Endodermal cell (in vitro differentiated cells): ENCODE results near the gene CCDC85B. TPM values are rescaled to one million over a fixed set of nuclear protein-coding genes. Genes with fewer than 3 reads are reported as not detected.

Experiments
- DNase-seq: peaks from one replicate; pipeline ENCODE4 v3.0.0-alpha.2; 2017
- H3K27ac ChIP-seq: 2 replicates; pipeline ENCODE4 v1.5.1; 2013; ENCODE audit warnings: mild to moderate bottlenecking, low read depth, low read length, moderate library complexity
- H3K27me3 ChIP-seq: 2 replicates; pipeline ENCODE4 v1.6.1; 2013; ENCODE audit warnings: mild to moderate bottlenecking, low read length, moderate library complexity; ENCODE audit not compliant: insufficient read depth, control insufficient read depth, poor library complexity, severe bottlenecking
- H3K36me3 ChIP-seq: 2 replicates; pipeline ENCODE4 v1.7.0; 2013; ENCODE audit warnings: mild to moderate bottlenecking, low read length, moderate library complexity; ENCODE audit not compliant: control insufficient read depth, insufficient read depth
- H3K4me1 ChIP-seq: one replicate; pipeline ENCODE4 v1.7.0; 2013; ENCODE audit warnings: low read length; ENCODE audit not compliant: control insufficient read depth, insufficient read depth
- H3K4me3 ChIP-seq: 2 replicates; pipeline ENCODE4 v1.5.1; 2013; ENCODE audit warnings: mild to moderate bottlenecking, low read length, moderate library complexity
- H3K9ac ChIP-seq: 2 replicates; pipeline ENCODE4 v1.6.1; 2013; ENCODE audit warnings: mild to moderate bottlenecking, low read length, moderate library complexity; ENCODE audit not compliant: poor library complexity, severe bottlenecking; ENCODE audit errors: extremely low read depth
- H3K9me3 ChIP-seq: 2 replicates; pipeline ENCODE4 v1.6.1; 2013; ENCODE audit warnings: mild to moderate bottlenecking, low read length, moderate library complexity; ENCODE audit not compliant: control insufficient read depth
- H3K27ac Mint-ChIP-seq: 2 replicates; pipeline ENCODE4 v1.8.0; 2020; ENCODE audit warnings: mixed read lengths
- H3K27me3 Mint-ChIP-seq: 2 replicates; pipeline ENCODE4 v1.8.0; 2021; ENCODE audit warnings: mild to moderate bottlenecking, mixed read lengths; ENCODE audit not compliant: insufficient read depth
- H3K36me3 Mint-ChIP-seq: 2 replicates; pipeline ENCODE4 v1.8.0; 2020; ENCODE audit warnings: low read depth, mixed read lengths
- H3K4me1 Mint-ChIP-seq: 2 replicates; pipeline ENCODE4 v1.8.0; 2020; ENCODE audit warnings: mixed read lengths
- H3K4me3 Mint-ChIP-seq: 2 replicates; pipeline ENCODE4 v1.8.0; 2020; ENCODE audit warnings: mild to moderate bottlenecking, moderate library complexity, mixed read lengths
- H3K9me3 Mint-ChIP-seq: 2 replicates; pipeline ENCODE4 v1.8.0; 2020; ENCODE audit warnings: mild to moderate bottlenecking, mixed read lengths
- CTCF ChIP-seq: fragments of 200-600 bp; sonication (generic); conservative IDR thresholded peaks from 2 replicates; pipeline ENCODE4 v1.5.0; 2021; ENCODE audit warnings: antibody characterized with exemption, mild to moderate bottlenecking
- WGBS, 2 experiments: methylation state at CpG; one replicate each; pipeline versions ENCODE4 v1.1.5 to v1.1.7; 2013; ENCODE audit warnings: missing lambda C conversion rate in 2 of 2, mixed read lengths in 1 of 2; ENCODE audit not compliant: insufficient coverage in 1 of 2, insufficient read length in 1 of 2; 5-methylcytosine and 5-hydroxymethylcytosine counted together
- total RNA-seq, 2 donors: library from RNA; stranded (reverse); fragmentation: NEBNext Ultra II Directional in 1 of 2; extraction: Animal tissue kit (Norgen Biotek cat#: 25700) in 1 of 2; gene quantifications; 2 replicates in 1 of 2; 3 replicates in 1 of 2; pipeline ENCODE4 v1.2.1, GENCODE V29; 2021

CCDC85B gene
- total RNA-seq, 2 donors from 2014 or later: 18.2 to 23.9 TPM

GRCh38 chr11:65854161-65854592, 36.3 kb upstream of the CCDC85B start:
- Histone ChIP-seq H3K9ac (no peak overlapping the region), H3K4me3 (no peak overlapping the region), H3K36me3 (peaks cover 61% of the 10 kb centered on the region), H3K27ac (no peak overlapping the region), H3K9me3 (peaks cover 7% of the 10 kb centered on the region), H3K4me1 (no peaks in the 10 kb centered on the region), H3K27me3 (no peaks in the 10 kb centered on the region)
- Mint-ChIP-seq H3K36me3 (peaks cover 56% of the 10 kb centered on the region), H3K9me3 (no peaks in the 10 kb centered on the region), H3K4me3 (peak overlapping the region; percentile 88), H3K4me1 (peaks cover 10% of the 10 kb centered on the region), H3K27ac (peak overlapping the region; percentile 76), H3K27me3 (no peaks in the 10 kb centered on the region)
- TF ChIP-seq CTCF: no peak
- 90 to 100% methylated on average over 4 of the region's 4 CpGs for WGBS, 2 experiments
- DNase-seq: no peak

- Mint-ChIP-seq H3K27me3 (no peaks in the 10 kb centered on the region), H3K36me3 (peaks cover 56% of the 10 kb centered on the region), H3K27ac (peak overlapping the region; percentile 44), H3K4me3 (peak overlapping the region; percentile 88), H3K9me3 (no peaks in the 10 kb centered on the region), H3K4me1 (peaks cover 15% of the 10 kb centered on the region)
- peak overlapping the region; percentile 97 for H3K4me3 ChIP-seq
- H3K27ac ChIP-seq: no peak overlapping the region
- peaks cover 7% of the 10 kb centered on the region for H3K9me3 ChIP-seq
- H3K36me3 ChIP-seq: peaks cover 61% of the 10 kb centered on the region
- no peaks in the 10 kb centered on the region for H3K4me1 ChIP-seq
- 97% methylated on average over 10 to 14 of the region's 15 CpGs for whole genome bisulfite sequencing, 2 experiments
- H3K9ac ChIP-seq: no peak overlapping the region
- DNase-seq: no peak
- TF ChIP-seq CTCF: no peak
- no peaks in the 10 kb centered on the region for H3K27me3 ChIP-seq
Observed at GRCh38 chr11:65854852-65855837, 35.3 kb upstream of the CCDC85B start.

GRCh38 chr11:65855927-65856363, 34.5 kb upstream of the CCDC85B start:
- Mint-ChIP-seq H3K4me3 (peak overlapping the region; percentile 88), H3K9me3 (no peaks in the 10 kb centered on the region), H3K27ac (peak overlapping the region; percentile 91), H3K27me3 (no peaks in the 10 kb centered on the region), H3K36me3 (peaks cover 55% of the 10 kb centered on the region), H3K4me1 (peaks cover 15% of the 10 kb centered on the region)
- Histone ChIP-seq H3K4me3 (peak overlapping the region; percentile 97), H3K9ac (peak overlapping the region; percentile 86), H3K4me1 (no peaks in the 10 kb centered on the region), H3K27ac (no peak overlapping the region), H3K36me3 (peaks cover 61% of the 10 kb centered on the region), H3K27me3 (no peaks in the 10 kb centered on the region), H3K9me3 (peaks cover 7% of the 10 kb centered on the region)
- DNase-seq: no peak
- no peak for TF ChIP-seq CTCF
- WGBS, 2 experiments: 92 to 94% methylated on average over 10 to 15 of the region's 15 CpGs
